Measurements from ENCODE around the gene SLC38A11. TPM values are rescaled to one million over a fixed set of nuclear protein-coding genes. Genes with fewer than 3 reads are reported as not detected.

SLC38A11 gene
- total and polyA plus RNA-seq, 2 experiments from 2014 or later, result not detected

GRCh38 chr2:164896634-164897355 lies 58.5 kb downstream of the SLC38A11 start:
- Histone ChIP-seq H3K27ac (ENCODE audit: low read depth) (no peak overlapping the region), H3K27me3 (ENCODE audit: insufficient read depth) (no peaks in the 10 kb centered on the region), H3K4me2 (no peak overlapping the region), H3K79me2 (replicated peaks; ENCODE audit: insufficient read depth) (no peaks in the 10 kb centered on the region), H3K36me3 (ENCODE audit: insufficient read depth) (no peaks in the 10 kb centered on the region), H4K20me1 (replicated peaks; ENCODE audit: insufficient read depth) (no peaks in the 10 kb centered on the region), H2AFZ (peak overlapping the region; percentile 57), H3K4me3 (no peak overlapping the region), H3K4me1 (ENCODE audit: insufficient read depth) (peaks cover 13% of the 10 kb centered on the region), H3K9me2 (ENCODE audit: insufficient read depth) (no peaks in the 10 kb centered on the region; the same call in 1 of the 2 replicates), H3F3A (replicated peaks; ENCODE audit: low read depth) (no peaks in the 10 kb centered on the region)
- Mint-ChIP-seq H3K27ac (peak overlapping the region; percentile 77), H3K4me1 (peaks cover 14% of the 10 kb centered on the region), H3K9me3 (no peaks in the 10 kb centered on the region; the same call in 2 of the 3 replicates), H3K27me3 (ENCODE audit: insufficient read depth, low read depth, poor library complexity) (no peaks in the 10 kb centered on the region), H3K4me3 (no peak overlapping the region), H3K36me3 (ENCODE audit: low read depth) (no peaks in the 10 kb centered on the region)
- TF ChIP-seq EZH2 (IDR thresholded peaks at IDR 0.05; ENCODE audit: low read depth, unreplicated experiment) (no peak), ZNF331 (CRISPR knock-in tag; IDR thresholded peaks at IDR 0.05; ENCODE audit: low read depth) (no peak), CREB1 (CRISPR knock-in tag; IDR thresholded peaks at IDR 0.05; ENCODE audit: low read depth) (no peak), ETS1 (IDR thresholded peaks at IDR 0.05) (no peak), ZNF114 (CRISPR knock-in tag; IDR thresholded peaks at IDR 0.05) (no peak), EZH2phosphoT487 (IDR thresholded peaks at IDR 0.05; ENCODE audit: unreplicated experiment) (no peak), POLR2AphosphoS5 (IDR thresholded peaks at IDR 0.05; ENCODE audit: low read depth) (no peak), JUNB (IDR thresholded peaks at IDR 0.05; ENCODE audit: unreplicated experiment) (no peak), CTCF (conservative IDR thresholded peaks at IDR 0.05; ENCODE audit: low read depth in 2 of 2) (no peak), NANOG (IDR thresholded peaks at IDR 0.05; ENCODE audit: borderline replicate concordance) (no peak), STAT1 (IDR thresholded peaks at IDR 0.05; ENCODE audit: unreplicated experiment) (no peak)
- TF ChIP-seq, protein P1, sequence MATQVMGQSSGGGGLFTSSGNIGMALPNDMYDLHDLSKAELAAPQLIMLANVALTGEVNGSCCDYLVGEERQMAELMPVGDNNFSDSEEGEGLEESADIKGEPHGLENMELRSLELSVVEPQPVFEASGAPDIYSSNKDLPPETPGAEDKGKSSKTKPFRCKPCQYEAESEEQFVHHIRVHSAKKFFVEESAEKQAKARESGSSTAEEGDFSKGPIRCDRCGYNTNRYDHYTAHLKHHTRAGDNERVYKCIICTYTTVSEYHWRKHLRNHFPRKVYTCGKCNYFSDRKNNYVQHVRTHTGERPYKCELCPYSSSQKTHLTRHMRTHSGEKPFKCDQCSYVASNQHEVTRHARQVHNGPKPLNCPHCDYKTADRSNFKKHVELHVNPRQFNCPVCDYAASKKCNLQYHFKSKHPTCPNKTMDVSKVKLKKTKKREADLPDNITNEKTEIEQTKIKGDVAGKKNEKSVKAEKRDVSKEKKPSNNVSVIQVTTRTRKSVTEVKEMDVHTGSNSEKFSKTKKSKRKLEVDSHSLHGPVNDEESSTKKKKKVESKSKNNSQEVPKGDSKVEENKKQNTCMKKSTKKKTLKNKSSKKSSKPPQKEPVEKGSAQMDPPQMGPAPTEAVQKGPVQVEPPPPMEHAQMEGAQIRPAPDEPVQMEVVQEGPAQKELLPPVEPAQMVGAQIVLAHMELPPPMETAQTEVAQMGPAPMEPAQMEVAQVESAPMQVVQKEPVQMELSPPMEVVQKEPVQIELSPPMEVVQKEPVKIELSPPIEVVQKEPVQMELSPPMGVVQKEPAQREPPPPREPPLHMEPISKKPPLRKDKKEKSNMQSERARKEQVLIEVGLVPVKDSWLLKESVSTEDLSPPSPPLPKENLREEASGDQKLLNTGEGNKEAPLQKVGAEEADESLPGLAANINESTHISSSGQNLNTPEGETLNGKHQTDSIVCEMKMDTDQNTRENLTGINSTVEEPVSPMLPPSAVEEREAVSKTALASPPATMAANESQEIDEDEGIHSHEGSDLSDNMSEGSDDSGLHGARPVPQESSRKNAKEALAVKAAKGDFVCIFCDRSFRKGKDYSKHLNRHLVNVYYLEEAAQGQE (IDR thresholded peaks at IDR 0.05; ENCODE audit: unreplicated experiment), result no peak
- TF ChIP-seq, protein P2, sequence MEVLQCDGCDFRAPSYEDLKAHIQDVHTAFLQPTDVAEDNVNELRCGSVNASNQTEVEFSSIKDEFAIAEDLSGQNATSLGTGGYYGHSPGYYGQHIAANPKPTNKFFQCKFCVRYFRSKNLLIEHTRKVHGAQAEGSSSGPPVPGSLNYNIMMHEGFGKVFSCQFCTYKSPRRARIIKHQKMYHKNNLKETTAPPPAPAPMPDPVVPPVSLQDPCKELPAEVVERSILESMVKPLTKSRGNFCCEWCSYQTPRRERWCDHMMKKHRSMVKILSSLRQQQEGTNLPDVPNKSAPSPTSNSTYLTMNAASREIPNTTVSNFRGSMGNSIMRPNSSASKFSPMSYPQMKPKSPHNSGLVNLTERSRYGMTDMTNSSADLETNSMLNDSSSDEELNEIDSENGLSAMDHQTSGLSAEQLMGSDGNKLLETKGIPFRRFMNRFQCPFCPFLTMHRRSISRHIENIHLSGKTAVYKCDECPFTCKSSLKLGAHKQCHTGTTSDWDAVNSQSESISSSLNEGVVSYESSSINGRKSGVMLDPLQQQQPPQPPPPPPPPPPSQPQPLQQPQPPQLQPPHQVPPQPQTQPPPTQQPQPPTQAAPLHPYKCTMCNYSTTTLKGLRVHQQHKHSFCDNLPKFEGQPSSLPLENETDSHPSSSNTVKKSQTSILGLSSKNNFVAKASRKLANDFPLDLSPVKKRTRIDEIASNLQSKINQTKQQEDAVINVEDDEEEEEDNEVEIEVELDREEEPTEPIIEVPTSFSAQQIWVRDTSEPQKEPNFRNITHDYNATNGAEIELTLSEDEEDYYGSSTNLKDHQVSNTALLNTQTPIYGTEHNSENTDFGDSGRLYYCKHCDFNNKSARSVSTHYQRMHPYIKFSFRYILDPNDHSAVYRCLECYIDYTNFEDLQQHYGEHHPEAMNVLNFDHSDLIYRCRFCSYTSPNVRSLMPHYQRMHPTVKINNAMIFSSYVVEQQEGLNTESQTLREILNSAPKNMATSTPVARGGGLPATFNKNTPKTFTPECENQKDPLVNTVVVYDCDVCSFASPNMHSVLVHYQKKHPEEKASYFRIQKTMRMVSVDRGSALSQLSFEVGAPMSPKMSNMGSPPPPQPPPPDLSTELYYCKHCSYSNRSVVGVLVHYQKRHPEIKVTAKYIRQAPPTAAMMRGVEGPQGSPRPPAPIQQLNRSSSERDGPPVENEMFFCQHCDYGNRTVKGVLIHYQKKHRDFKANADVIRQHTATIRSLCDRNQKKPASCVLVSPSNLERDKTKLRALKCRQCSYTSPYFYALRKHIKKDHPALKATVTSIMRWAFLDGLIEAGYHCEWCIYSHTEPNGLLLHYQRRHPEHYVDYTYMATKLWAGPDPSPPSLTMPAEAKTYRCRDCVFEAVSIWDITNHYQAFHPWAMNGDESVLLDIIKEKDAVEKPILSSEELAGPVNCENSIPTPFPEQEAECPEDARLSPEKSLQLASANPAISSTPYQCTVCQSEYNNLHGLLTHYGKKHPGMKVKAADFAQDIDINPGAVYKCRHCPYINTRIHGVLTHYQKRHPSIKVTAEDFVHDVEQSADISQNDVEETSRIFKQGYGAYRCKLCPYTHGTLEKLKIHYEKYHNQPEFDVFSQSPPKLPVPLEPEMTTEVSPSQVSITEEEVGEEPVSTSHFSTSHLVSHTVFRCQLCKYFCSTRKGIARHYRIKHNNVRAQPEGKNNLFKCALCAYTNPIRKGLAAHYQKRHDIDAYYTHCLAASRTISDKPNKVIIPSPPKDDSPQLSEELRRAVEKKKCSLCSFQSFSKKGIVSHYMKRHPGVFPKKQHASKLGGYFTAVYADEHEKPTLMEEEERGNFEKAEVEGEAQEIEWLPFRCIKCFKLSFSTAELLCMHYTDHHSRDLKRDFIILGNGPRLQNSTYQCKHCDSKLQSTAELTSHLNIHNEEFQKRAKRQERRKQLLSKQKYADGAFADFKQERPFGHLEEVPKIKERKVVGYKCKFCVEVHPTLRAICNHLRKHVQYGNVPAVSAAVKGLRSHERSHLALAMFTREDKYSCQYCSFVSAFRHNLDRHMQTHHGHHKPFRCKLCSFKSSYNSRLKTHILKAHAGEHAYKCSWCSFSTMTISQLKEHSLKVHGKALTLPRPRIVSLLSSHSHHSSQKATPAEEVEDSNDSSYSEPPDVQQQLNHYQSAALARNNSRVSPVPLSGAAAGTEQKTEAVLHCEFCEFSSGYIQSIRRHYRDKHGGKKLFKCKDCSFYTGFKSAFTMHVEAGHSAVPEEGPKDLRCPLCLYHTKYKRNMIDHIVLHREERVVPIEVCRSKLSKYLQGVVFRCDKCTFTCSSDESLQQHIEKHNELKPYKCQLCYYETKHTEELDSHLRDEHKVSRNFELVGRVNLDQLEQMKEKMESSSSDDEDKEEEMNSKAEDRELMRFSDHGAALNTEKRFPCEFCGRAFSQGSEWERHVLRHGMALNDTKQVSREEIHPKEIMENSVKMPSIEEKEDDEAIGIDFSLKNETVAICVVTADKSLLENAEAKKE (CRISPR knock-in tag; IDR thresholded peaks at IDR 0.05), result no peak
- no peak for DNase-seq (ENCODE audit: low spot score)
- no peak for ATAC-seq

All from GM23338 (cell line).